Stimulated activated CD8-positive, alpha-beta memory T cell treated with anti-CD3 and anti-CD28 coated beads, Interleukin-4, amount 100 ng/mL, for 24 hours (primary cell): ENCODE results near the gene PDE4B.

Experiments used
- DNase-seq: peaks from one replicate; pipeline ENCODE4 v3.0.0-alpha.2; 2020; ENCODE audit warnings: low read depth

PDE4B gene

DNA sequence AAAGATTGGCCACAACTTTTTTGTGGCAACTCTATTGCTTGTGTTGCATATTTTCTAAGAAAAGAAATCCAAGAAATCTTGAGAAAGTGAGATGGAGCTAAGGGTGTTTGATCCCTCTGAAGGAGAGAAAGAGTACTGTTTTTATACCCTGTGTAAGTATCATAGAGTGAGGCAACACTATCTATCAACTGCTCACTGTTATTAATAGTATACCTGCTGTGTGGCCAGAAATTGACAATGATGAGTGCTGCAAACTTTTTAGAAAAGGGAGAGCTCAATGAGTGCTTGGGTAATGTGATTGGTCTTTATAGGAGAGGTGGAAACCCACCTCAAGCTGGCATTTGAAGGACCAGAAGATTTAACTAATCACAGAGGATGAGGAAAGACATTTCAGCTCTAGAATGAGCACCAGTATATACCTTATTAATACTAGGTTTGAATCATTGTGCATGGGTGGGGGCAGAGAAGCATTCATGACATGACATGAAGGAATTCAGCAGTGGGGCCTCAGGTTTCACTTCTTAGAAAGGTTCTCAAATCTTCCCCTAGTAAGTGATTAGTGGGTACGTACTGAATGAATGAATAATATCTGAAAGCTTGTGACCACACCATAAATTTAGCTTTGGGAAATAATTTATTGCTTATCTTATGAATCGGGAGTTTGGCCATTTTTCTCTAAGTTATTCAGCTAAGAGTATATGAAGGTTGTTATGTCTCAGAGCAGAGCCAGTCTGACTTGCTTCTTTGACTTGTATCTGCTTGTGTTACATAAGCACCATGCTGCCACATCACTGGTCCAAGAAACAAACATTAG lies 572.1 kb downstream of the PDE4B start:
- no peak for DNase-seq

- no peak for DNase-seq
Measured at GRCh38 chr1:66365635-66366034, 572.9 kb downstream of the PDE4B start.

DNA sequence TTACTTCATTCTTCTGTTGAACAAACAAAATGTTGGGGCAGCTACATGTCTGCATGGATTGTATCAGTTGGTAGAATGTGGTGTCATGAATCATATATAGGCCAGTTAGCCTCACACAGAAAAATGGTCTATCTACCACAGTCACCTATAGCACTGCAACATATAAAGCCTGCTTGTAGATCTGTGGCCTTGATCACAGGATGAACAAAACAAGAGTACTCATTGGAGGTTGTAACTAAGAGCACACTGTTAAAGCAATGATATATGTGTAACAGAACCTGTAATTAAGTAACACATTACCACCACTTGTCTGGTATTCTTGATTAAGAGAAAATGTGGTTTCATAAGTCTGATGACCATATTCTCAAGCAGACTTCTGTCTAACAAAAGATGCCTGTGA lies 573.9 kb downstream of the PDE4B start:
- no peak for DNase-seq

DNA sequence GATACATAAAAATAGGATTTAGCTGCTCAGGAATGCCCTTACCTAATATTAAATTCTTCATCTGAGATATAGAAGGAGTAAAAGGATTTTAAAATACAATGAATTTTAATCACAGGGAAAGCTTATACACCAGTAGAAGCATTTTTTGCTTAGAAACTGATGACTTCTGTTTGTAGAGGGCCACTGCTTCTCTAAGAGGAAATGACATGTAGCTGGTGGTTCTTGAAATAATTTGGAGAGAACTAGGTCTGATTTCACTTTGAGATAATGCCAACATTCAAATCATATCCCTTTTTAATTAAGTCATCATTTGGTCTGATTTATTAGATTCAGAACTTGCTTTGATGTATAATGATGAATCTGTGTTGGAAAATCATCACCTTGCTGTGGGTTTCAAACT lies 574.7 kb downstream of the PDE4B start:
- DNase-seq = no peak

- DNase-seq = no peak
Measured at GRCh38 chr1:66368261-66368660, 575.6 kb downstream of the PDE4B start.

DNA sequence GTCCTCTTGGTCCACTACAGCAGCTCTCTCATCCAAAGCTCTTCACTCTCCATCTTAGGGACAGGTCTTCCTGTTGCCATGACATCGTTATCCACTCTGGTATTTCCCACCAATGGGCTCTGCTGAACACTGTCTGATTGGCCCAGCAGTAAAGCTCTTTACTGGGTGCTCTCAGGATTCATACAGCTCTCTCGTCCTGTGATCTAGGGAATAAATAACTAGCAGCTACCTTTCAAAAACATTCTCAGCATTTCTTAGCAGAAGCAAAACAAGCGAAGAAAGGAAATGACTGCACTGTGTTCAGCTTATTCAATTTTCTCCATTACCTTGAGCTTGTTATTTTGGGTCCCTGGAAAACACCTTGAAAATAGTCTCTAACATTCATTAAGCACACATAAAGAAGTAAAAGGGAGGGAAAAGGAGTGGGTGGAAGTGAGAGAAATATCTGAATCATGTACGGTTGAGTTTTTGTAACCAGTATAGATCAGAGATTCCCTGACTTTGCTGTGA lies 577.8 kb downstream of the PDE4B start:
- no peak for DNase-seq

GRCh38 chr1:66371233-66372005 lies 578.7 kb downstream of the PDE4B start:
- no peak for DNase-seq

DNA sequence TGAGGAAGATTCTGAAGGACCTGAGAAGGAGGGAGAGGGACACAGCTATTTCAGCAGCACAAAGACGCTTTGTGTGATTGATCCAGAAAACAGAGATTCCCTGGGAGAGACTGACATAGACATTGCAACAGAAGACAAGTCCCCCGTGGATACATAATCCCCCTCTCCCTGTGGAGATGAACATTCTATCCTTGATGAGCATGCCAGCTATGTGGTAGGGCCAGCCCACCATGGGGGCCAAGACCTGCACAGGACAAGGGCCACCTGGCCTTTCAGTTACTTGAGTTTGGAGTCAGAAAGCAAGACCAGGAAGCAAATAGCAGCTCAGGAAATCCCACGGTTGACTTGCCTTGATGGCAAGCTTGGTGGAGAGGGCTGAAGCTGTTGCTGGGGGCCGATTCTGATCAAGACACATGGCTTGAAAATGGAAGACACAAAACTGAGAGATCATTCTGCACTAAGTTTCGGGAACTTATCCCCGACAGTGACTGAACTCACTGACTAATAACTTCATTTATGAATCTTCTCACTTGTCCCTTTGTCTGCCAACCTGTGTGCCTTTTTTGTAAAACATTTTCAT lies 579.9 kb downstream of the PDE4B start:
- no peak for DNase-seq

DNA sequence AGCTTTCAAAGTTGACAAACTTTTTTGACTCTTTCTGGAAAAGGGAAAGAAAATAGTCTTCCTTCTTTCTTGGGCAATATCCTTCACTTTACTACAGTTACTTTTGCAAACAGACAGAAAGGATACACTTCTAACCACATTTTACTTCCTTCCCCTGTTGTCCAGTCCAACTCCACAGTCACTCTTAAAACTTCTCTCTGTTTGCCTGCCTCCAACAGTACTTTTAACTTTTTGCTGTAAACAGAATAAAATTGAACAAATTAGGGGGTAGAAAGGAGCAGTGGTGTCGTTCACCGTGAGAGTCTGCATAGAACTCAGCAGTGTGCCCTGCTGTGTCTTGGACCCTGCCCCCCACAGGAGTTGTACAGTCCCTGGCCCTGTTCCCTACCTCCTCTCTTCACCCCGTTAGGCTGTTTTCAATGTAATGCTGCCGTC lies 580.5 kb downstream of the PDE4B start:
- DNase-seq = no peak

- no peak for DNase-seq
Measured at GRCh38 chr1:66374148-66374547, 581.5 kb downstream of the PDE4B start.

- DNase-seq = no peak
Measured at GRCh38 chr1:66374561-66375111, 581.9 kb downstream of the PDE4B start.

DNA sequence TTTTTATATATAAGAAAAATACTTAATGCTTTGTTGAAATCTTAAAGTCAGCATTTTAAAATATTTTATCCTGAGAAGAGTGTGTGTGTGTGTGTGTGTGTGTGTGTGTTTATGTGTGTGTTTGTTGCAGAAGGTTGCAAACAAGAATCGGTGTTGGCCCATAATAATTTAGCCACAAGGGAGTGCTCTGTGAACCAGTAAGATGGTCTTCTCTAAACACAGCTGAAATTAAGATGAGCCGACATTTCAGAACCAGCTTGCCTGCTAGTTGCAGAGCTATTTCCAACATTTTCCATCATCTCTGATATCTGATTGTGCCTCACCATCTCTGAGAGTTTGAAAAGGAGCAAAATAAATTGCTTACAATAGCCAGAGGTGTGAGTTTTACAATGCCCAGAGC lies 582.4 kb downstream of the PDE4B start:
- DNase-seq = no peak

DNA sequence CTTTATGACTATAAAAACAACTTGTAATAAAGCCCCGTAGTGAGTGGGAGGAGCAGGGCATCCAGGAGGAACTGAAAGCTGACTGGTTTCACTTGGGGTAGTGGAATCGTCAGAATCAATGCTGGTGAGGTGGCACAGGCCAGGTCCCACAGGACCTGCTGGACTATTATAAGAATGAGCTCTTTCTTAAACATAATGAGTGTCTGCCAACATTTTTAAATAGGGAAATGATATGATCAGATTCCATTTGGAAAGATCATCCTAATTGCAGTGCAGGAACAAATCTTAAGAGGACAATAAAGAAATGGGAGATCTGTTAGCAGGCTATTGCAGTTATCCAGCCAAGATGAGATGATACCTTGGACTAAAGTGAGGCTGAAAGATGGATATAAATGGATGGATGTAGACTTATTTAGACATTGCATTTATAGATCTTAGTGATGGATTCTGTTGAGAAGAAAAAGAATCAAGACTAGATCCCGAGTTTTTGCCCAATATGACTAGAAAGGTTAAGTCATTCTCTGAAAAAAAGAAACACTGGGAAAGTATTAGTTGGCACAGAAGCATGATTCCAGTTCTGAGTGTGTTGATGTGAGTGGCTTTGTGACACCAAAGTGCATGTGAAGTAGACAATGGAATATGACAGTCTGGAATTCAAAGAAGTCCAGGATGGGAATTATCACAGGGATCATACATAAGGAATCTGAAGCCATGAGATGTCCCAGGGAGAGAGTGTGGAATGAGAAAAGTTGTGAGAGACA lies 587.9 kb downstream of the PDE4B start:
- no peak for DNase-seq

- no peak for DNase-seq
Measured at GRCh38 chr1:66381621-66382275, 589.1 kb downstream of the PDE4B start.

GRCh38 chr1:66383168-66383567 lies 590.5 kb downstream of the PDE4B start:
- DNase-seq = no peak

DNA sequence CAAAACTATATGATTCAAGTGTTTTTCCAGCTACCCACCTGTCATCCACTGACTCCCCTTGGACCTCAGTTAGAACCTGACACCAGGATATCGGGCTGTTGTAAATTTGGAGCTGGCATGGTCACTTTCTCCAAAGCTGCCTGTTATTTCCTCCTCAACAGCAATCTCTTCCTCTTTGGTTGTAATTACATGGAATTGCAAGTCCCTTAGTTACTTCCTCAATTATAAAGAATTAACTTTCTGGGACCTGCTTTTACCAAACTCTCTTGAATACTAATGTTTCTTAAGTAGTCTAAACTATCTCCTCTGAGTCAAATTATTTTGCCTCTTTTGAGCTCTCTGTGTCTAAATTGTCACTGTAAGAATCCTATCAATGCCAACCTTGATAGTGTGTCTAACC lies 590.9 kb downstream of the PDE4B start:
- DNase-seq = no peak

DNA sequence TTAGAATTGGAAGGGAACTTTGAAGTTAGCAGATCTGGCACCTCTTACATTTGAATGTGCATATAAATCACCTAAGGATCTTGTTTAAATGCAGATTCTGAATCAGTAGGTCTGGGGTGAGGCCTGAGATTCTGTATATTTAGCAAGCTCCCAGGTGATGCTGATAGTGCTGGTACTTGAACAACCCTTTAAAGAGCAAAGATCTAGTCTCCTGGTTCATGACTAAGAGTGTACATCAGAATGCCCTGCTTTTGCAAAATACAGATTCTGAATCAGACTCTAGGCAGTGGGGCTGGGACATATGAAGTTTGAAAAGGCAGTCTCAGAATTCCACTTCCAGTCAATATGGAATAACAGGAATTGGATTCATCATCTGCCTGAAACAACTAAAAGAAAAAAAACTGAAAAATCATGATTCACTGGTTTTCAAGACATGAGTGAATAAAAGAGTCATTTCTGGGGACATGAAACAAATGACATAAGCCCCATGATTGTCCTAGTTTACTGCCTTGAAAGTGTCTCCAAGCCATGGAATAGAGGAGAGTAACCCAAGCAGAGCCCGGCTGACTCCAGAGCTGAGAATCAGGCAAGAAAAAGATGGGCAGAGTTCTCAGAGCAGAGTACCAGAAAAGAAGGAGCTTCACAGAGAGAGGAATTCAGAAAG lies 591.7 kb downstream of the PDE4B start:
- no peak for DNase-seq

DNA sequence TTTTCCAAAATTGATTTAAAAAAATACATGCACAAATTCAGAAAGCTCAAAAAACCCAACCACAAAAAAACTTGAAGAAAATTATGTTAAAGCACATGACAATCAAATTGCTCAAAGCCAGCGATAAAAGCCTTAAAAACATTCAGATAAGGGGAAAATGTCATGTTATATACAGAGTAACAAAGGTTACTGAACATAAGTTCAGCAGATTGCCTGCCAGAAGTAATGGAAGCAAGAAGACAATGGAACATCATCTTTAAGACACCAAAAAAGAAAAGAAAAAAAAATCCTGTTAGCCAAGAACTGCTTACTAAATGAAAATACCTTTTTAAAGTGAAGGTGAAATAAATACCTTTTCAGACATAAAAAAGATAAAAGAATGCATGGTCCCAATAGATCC lies 594.0 kb downstream of the PDE4B start:
- no peak for DNase-seq

DNA sequence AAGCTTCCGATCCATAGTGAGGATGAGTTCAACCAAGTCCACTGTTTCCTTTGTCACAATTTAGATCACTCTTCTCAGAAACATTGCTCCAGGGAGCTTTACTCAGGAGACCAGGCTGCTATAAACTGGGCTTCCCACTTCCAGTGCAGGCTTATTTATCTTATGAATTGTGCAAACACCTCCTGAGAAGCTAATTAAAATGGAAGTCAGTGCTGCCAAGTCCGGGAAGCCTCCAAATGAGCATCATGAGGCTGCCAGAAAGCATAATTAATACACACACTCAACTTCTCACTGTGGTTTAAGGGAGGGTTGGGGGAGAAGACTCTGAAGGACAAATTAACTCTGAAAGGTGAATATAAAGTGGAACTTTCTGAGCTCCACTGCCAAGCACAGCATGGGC lies 596.2 kb downstream of the PDE4B start:
- no peak for DNase-seq

GRCh38 chr1:66393586-66394287 lies 601.0 kb downstream of the PDE4B start:
- no peak for DNase-seq
